Measurements from ENCODE around the gene NLRC5. TPM values are rescaled to one million over a fixed set of nuclear protein-coding genes. Genes with fewer than 3 reads are reported as not detected.

Gene NLRC5
- total RNA-seq, 1 experiment from 2014 or later, result 2.4 TPM

DNA sequence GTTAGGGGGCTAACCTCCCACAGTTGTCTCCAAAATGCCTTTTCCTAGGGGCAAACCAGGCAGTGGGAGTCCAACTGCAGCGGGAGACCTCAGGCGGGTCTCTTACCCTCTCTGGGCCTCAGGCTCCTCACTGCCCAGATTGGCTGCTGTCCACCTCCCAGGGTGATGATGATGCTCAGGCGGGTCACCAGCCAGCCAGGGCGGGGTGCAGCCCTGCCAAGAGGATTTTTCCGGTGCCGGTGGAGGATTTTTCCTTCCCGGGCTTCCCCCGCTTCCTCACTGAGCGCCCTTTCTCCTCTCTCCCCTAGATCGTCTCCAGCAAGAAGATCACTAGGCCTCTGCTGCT is 125.8 kb downstream of the NLRC5 start:
- WGBS (ENCODE audit: extremely low coverage, insufficient read length, low lambda C conversion rate), result no CpG with 5 or more reads among the region's 10 CpGs
- no peak for DNase-seq
- no peaks in the 10 kb centered on the region for H3K9me3 Mint-ChIP-seq
- H3T11ph ChIP-seq (ENCODE audit: low read length), result no peak overlapping the region
- H3K4me3 Mint-ChIP-seq, result no peak overlapping the region
- H4K8ac ChIP-seq (replicated peaks; ENCODE audit: insufficient read length, low read depth, low read length), result no peak overlapping the region
- no peak overlapping the region for H3K4ac ChIP-seq (ENCODE audit: low read depth, low read length)
- H3K9ac ChIP-seq (ENCODE audit: extremely low read depth, insufficient read length, low read length), result no peak overlapping the region
- no peak overlapping the region for H3K27ac ChIP-seq (ENCODE audit: insufficient read length, low read depth, low read length)
- no peaks in the 10 kb centered on the region for H3K27me3 ChIP-seq (ENCODE audit: insufficient read depth, low read length)
- H3K4me1 ChIP-seq (ENCODE audit: insufficient read depth, low read length), result peaks cover 6% of the 10 kb centered on the region
- H3K79me1 ChIP-seq (ENCODE audit: insufficient read depth, low read depth, low read length, poor library complexity, severe bottlenecking), result no peaks in the 10 kb centered on the region
- H3K4me1 Mint-ChIP-seq, result peaks cover 11 to 21% of the 10 kb centered on the region in 2 experiments
- H2BK12ac ChIP-seq (ENCODE audit: insufficient read length, low read depth, low read length), result no peak overlapping the region
- no peak overlapping the region for H3K18ac ChIP-seq (ENCODE audit: insufficient read length, low read depth, low read length)
- no peaks in the 10 kb centered on the region for H3K9me3 ChIP-seq (ENCODE audit: control insufficient read depth, low read depth, low read length)
- no peaks in the 10 kb centered on the region for H3K23me2 ChIP-seq (ENCODE audit: insufficient read length, low read depth, low read length, poor library complexity, severe bottlenecking)
- no peaks in the 10 kb centered on the region for H3K79me2 ChIP-seq (ENCODE audit: insufficient read depth, low read length)
- H4K91ac ChIP-seq (ENCODE audit: insufficient read length, low read depth, low read length), result no peak overlapping the region
- TF ChIP-seq, protein P1, sequence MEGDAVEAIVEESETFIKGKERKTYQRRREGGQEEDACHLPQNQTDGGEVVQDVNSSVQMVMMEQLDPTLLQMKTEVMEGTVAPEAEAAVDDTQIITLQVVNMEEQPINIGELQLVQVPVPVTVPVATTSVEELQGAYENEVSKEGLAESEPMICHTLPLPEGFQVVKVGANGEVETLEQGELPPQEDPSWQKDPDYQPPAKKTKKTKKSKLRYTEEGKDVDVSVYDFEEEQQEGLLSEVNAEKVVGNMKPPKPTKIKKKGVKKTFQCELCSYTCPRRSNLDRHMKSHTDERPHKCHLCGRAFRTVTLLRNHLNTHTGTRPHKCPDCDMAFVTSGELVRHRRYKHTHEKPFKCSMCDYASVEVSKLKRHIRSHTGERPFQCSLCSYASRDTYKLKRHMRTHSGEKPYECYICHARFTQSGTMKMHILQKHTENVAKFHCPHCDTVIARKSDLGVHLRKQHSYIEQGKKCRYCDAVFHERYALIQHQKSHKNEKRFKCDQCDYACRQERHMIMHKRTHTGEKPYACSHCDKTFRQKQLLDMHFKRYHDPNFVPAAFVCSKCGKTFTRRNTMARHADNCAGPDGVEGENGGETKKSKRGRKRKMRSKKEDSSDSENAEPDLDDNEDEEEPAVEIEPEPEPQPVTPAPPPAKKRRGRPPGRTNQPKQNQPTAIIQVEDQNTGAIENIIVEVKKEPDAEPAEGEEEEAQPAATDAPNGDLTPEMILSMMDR (conservative IDR thresholded peaks at IDR 0.05), result no peak
- no peak overlapping the region for H3K14ac ChIP-seq (ENCODE audit: insufficient read depth, low read length)
- H2BK15ac ChIP-seq (ENCODE audit: low read depth, low read length), result no peak overlapping the region
- peaks cover 1% of the 10 kb centered on the region; the same call in 1 of the 2 replicates for H3K27me3 Mint-ChIP-seq (ENCODE audit: low read depth)
- H2BK120ac ChIP-seq (ENCODE audit: low read depth, low read length, poor library complexity, severe bottlenecking), result no peak overlapping the region
- no peak overlapping the region for H4K5ac ChIP-seq (ENCODE audit: insufficient read length, low read depth, low read length)
- no peak overlapping the region for H2BK20ac ChIP-seq (ENCODE audit: low read depth, low read length, poor library complexity, severe bottlenecking)
- no peak overlapping the region for H2BK5ac ChIP-seq (ENCODE audit: insufficient read length, low read length)
- H3K36me3 Mint-ChIP-seq (ENCODE audit: insufficient read depth in 1 of 3, low read depth in 3 of 3), result peaks cover 0 to 4% (median 0%) of the 10 kb centered on the region in 3 experiments; a peak in 3 of 7 replicates
- no peak overlapping the region for H3K4me2 ChIP-seq (ENCODE audit: insufficient read depth, insufficient read length, low read length)
- no peak overlapping the region for H3K23ac ChIP-seq (ENCODE audit: insufficient read length, low read depth, low read length)
- no peak overlapping the region for H2AK5ac ChIP-seq (ENCODE audit: insufficient read length, low read length)
- H4K20me1 ChIP-seq (ENCODE audit: control insufficient read depth, insufficient read depth, insufficient read length), result no peaks in the 10 kb centered on the region
- H2AFZ ChIP-seq (ENCODE audit: low read length), result no peak overlapping the region
- H3K56ac ChIP-seq (ENCODE audit: insufficient read length, low read depth, low read length), result no peak overlapping the region
- H3K27ac Mint-ChIP-seq, result peak overlapping the region in 2 of 3 experiments; percentile 70 to 73; a peak in 2 of 7 replicates

Data from H9 (cell line).